Epithelial cell of esophagus (primary cell): ENCODE results near the gene SERPINF2.
A peak's percentile ranks its signal among the peaks of the same experiment; 100 is the strongest.
"Not testable (repeated sequence)": the region's sequence is repeated elsewhere in the genome, so short reads cannot be mapped to it uniquely, and the experiment has no call there.

Experiments used
- DNase-seq: peaks from one replicate; pipeline ENCODE4 v3.0.0; 2010; ENCODE audit warnings: low read depth
- H3K4me3 ChIP-seq: 2 replicates; pipeline ENCODE4 v1.5.1; 2011; ENCODE audit warnings: mild to moderate bottlenecking, low read length, control low read depth
- CTCF ChIP-seq: IDR thresholded peaks from 2 replicates; pipeline ENCODE4 v1.5.1; 2011; ENCODE audit warnings: low read depth, mild to moderate bottlenecking, low read length, control low read depth, inconsistent platforms; ENCODE audit not compliant: insufficient read depth; ENCODE audit errors: missing control alignments

The SERPINF2 gene

GRCh38 chr17:1765576-1765975 is 22.9 kb downstream of the SERPINF2 start:
- TF ChIP-seq CTCF = no peak
- DNase-seq = no peak
- H3K4me3 ChIP-seq = no peak overlapping the region

DNA sequence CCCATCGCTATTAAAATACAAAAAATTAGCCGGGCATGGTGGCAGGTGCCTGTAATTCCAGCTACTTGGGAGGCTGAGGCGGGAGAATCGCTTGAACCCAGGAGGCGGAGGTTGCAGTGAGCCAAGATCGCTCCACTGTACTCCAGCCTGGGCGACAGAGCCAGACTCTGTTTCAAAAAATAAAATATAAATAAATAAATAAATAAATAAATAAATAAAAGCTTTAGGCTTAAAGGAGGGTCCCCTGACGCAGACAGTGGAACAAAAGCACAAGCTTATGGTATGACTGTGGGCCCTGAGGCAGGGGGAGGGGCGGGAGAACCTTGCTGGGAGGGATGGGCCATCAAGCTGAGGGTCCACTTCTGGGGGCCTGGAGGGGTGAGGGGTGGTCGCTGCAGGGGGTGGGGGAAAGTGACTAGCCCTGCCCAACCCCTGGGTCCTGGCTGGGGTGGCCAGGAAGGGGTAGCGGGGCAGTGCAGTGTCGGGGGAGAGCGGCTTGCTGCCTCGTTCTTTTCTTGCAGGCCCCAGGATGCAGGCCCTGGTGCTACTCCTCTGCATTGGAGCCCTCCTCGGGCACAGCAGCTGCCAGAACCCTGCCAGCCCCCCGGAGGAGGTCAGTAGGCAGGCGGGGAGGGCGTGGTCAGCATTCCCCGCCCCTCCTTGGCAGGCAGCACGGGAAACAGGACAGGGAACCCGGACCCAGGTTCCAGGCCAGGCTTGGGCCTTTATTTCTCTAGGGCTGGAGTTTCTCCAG is 23.9 kb downstream of the SERPINF2 start:
- no peak overlapping the region for H3K4me3 ChIP-seq
- TF ChIP-seq CTCF = no peak
- peak; percentile 32 for DNase-seq

- DNase-seq = no peak
- no peak overlapping the region for H3K4me3 ChIP-seq
- no peak for TF ChIP-seq CTCF
Measured at GRCh38 chr17:1767358-1767757, 24.7 kb downstream of the SERPINF2 start.

- no peak overlapping the region for H3K4me3 ChIP-seq
- no peak for TF ChIP-seq CTCF
- peak; percentile 98 for DNase-seq
Measured at GRCh38 chr17:1769822-1770477, 27.3 kb downstream of the SERPINF2 start.

GRCh38 chr17:1773000-1773695 is 30.5 kb downstream of the SERPINF2 start:
- not testable (repeated sequence) for H3K4me3 ChIP-seq
- DNase-seq = peak; percentile 82

- H3K4me3 ChIP-seq = no peak overlapping the region
- DNase-seq = no peak
- TF ChIP-seq CTCF = no peak
Measured at GRCh38 chr17:1773696-1774181, 31.1 kb downstream of the SERPINF2 start.
